ENCODE measurements around the gene DIRAS2. TPM values are rescaled to one million over a fixed set of nuclear protein-coding genes. Genes with fewer than 3 reads are reported as not detected.
"Not testable (repeated sequence)": the region's sequence is repeated elsewhere in the genome, so short reads cannot be mapped to it uniquely, and the experiment has no call there.

The DIRAS2 gene
- total RNA-seq, 6 experiments from 2014 or later, result not detected

DNA sequence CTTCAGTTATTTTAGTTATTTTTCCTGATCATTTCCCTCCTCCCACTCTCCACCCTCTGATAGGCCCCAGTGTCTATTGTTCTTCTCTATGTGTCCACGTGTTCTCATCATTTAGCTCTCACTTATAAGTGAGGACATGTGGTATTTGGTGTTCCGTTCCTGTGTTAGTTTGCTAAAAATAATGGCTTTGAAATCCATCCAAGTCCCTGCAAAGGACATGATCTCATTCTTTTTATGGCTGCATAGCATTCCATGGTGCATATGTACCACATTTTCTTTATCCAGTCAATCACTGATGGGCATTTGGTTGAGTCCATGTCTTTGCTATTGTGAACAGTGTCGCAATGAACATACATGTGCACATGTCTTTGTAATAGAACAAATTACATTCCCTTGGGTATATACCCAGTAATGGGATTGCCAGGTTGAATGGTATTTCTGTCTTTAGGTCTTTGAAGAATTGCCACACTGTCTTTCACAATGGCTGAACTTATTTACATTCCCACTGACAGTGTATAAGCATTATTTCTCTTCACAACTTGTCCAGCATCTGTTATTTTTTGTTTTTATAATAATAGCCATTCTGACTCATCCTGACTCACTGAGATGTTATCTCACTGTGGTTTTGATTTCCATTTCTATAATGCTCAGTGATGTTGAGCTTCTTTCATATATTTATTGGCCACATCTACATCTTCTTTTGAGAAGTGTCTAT, 17.2 kb upstream of the DIRAS2 start:
- peak; percentile 20 for DNase-seq
- peaks cover 1% of the 10 kb centered on the region for H3K27me3 Mint-ChIP-seq (ENCODE audit: insufficient read depth)
- H3K9me3 Mint-ChIP-seq, result peaks cover 15% of the 10 kb centered on the region
- no peaks in the 10 kb centered on the region for H3K4me1 Mint-ChIP-seq (ENCODE audit: low read depth)
- H3K4me3 Mint-ChIP-seq, result no peak overlapping the region
- TF ChIP-seq, protein P1, sequence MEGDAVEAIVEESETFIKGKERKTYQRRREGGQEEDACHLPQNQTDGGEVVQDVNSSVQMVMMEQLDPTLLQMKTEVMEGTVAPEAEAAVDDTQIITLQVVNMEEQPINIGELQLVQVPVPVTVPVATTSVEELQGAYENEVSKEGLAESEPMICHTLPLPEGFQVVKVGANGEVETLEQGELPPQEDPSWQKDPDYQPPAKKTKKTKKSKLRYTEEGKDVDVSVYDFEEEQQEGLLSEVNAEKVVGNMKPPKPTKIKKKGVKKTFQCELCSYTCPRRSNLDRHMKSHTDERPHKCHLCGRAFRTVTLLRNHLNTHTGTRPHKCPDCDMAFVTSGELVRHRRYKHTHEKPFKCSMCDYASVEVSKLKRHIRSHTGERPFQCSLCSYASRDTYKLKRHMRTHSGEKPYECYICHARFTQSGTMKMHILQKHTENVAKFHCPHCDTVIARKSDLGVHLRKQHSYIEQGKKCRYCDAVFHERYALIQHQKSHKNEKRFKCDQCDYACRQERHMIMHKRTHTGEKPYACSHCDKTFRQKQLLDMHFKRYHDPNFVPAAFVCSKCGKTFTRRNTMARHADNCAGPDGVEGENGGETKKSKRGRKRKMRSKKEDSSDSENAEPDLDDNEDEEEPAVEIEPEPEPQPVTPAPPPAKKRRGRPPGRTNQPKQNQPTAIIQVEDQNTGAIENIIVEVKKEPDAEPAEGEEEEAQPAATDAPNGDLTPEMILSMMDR (IDR thresholded peaks at IDR 0.05), result no peak
- H3K27ac Mint-ChIP-seq, result no peak overlapping the region
- no peaks in the 10 kb centered on the region for H3K36me3 Mint-ChIP-seq (ENCODE audit: low read depth)

DNA sequence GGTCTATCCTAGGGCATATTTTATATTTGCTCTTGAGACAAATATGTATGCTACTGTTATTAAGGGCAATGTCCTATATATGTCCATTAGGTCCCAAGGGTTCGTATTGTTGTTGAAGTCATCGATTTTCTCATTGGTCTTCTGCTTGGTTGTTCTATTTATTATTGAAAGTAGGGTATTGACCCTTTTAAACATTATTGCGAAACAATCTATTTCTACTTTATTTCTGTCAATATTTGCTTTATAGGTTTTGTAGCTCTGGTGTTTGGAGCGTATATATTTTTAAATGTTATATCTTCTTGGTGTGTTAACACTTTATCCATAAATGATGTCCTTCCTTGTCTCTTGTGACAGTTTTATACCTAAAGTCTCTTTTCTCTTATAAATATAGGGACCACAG, 16.2 kb upstream of the DIRAS2 start:
- no peak for DNase-seq
- TF ChIP-seq, protein P1 (IDR thresholded peaks at IDR 0.05), result no peak
- Mint-ChIP-seq H3K27ac (no peak overlapping the region), H3K9me3 (peaks cover 12% of the 10 kb centered on the region), H3K36me3 (ENCODE audit: low read depth) (no peaks in the 10 kb centered on the region), H3K4me1 (ENCODE audit: low read depth) (no peaks in the 10 kb centered on the region), H3K27me3 (ENCODE audit: insufficient read depth) (peaks cover 1% of the 10 kb centered on the region), H3K4me3 (no peak overlapping the region)

DNA sequence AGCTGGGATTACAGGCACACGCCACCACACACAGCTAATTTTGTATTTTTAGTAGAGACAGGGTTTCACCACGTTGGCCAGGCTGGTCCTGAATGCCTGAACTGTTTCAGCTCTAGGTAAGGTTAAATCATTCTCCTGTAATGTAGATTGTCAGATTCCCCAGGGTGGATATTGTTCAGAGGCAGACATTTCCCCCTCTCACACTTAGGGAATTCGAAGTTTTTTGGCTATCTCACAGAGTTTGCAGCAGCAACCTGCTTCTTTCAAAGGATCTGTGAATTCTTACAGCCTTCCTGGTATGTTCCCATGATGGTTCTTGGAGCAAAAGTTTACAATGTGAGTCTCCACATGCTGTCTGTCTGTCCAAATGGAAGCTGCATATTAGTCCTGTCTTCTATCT, 15.6 kb upstream of the DIRAS2 start:
- peaks cover 12% of the 10 kb centered on the region for H3K9me3 Mint-ChIP-seq
- no peaks in the 10 kb centered on the region for H3K4me1 Mint-ChIP-seq (ENCODE audit: low read depth)
- TF ChIP-seq, protein P1 (IDR thresholded peaks at IDR 0.05), result no peak
- peaks cover 1% of the 10 kb centered on the region for H3K27me3 Mint-ChIP-seq (ENCODE audit: insufficient read depth)
- H3K4me3 Mint-ChIP-seq, result no peak overlapping the region
- H3K27ac Mint-ChIP-seq, result no peak overlapping the region
- H3K36me3 Mint-ChIP-seq (ENCODE audit: low read depth), result no peaks in the 10 kb centered on the region
- DNase-seq, result no peak

DNA sequence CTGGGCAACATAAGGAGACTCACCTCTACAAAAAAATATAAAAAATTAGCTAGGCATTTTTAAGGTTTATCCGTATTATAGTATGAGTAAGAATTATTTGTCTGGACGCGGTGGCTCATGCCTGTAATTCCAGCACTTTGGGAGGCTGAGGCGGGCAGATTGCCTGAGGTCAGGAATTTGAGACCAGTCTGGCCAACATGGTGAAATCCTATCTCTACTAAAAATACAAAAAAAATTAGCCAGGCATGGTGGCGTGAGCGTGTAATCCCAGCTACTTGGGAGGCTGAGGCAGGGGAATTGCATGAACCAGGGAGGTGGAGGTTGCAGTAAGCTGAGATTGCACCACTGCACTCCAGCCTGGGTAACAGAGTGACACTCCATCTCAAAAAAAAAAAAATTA, 14.3 kb upstream of the DIRAS2 start:
- not testable (repeated sequence) for H3K4me3 Mint-ChIP-seq; H3K27ac Mint-ChIP-seq; H3K36me3 Mint-ChIP-seq (ENCODE audit: low read depth); H3K4me1 Mint-ChIP-seq (ENCODE audit: low read depth); H3K27me3 Mint-ChIP-seq (ENCODE audit: insufficient read depth); DNase-seq
- H3K9me3 Mint-ChIP-seq, result peaks cover 11% of the 10 kb centered on the region

DNA sequence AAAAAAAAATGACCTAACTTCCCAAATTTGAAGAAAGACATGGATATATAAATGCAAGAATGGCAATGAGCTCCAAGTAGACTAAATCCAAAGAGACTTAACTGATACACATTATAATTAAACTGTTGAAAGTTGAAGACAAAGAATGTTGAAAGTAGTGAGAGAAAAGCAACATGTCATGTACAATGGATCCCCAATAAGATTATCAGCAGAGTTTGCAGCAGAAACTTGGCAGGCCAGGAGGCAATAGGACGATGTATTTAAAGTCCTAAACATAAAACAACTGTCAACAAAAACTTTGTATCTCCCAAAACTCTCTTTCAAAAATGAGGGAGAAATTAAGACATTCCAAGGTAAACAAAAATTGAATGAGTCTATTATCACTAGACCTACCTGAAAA, 8.6 kb upstream of the DIRAS2 start:
- DNase-seq, result no peak
- H3K36me3 Mint-ChIP-seq (ENCODE audit: low read depth), result no peaks in the 10 kb centered on the region
- TF ChIP-seq, protein P1 (IDR thresholded peaks at IDR 0.05), result no peak

DNA sequence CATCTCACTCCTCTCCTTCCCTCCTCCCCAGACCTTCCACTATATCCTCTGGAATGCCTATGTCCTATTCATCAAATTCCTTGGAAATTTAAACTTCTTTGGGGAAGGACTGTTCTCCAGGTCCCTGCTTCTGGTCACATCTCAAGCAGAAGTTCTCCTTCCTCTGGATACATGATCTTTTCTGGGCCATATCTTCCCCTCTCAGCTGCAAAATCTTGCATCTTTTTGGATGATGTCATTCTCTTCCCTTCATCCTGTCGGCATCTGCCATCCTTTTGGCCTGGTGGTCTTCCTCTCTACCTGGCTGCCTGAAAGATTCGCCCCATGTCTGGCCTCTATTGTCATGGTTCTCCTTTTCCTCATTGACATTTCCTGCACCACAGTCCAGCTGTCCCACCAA, 5.2 kb upstream of the DIRAS2 start:
- H3K4me3 Mint-ChIP-seq, result no peak overlapping the region
- no peak overlapping the region for H3K27ac Mint-ChIP-seq
- H3K4me1 Mint-ChIP-seq (ENCODE audit: low read depth), result no peaks in the 10 kb centered on the region
- TF ChIP-seq, protein P1 (IDR thresholded peaks at IDR 0.05), result no peak
- H3K27me3 Mint-ChIP-seq (ENCODE audit: insufficient read depth), result peaks cover 1% of the 10 kb centered on the region
- DNase-seq, result no peak
- peaks cover 31% of the 10 kb centered on the region for H3K9me3 Mint-ChIP-seq
- H3K36me3 Mint-ChIP-seq (ENCODE audit: low read depth), result no peaks in the 10 kb centered on the region

More for the DNA sequence above, 8.6 kb upstream of the DIRAS2 start:
- H3K27me3 Mint-ChIP-seq (ENCODE audit: insufficient read depth), result peaks cover 3% of the 10 kb centered on the region
- H3K4me3 Mint-ChIP-seq, result no peak overlapping the region
- H3K4me1 Mint-ChIP-seq (ENCODE audit: low read depth), result no peaks in the 10 kb centered on the region
- peaks cover 38% of the 10 kb centered on the region for H3K9me3 Mint-ChIP-seq
- no peak overlapping the region for H3K27ac Mint-ChIP-seq

All from HFFc6 (cell line).